HG03139 (cell line): ENCODE results near the gene ARHGAP8.
"Not testable (repeated sequence)": the region's sequence is repeated elsewhere in the genome, so short reads cannot be mapped to it uniquely, and the experiment has no call there.

ENCODE experiments used
- ATAC-seq: cut with Tn5 transposase; IDR thresholded peaks from one replicate; pipeline ENCODE4 v1.9.1; 2021; ENCODE audit not compliant: unreplicated experiment

Gene ARHGAP8

DNA sequence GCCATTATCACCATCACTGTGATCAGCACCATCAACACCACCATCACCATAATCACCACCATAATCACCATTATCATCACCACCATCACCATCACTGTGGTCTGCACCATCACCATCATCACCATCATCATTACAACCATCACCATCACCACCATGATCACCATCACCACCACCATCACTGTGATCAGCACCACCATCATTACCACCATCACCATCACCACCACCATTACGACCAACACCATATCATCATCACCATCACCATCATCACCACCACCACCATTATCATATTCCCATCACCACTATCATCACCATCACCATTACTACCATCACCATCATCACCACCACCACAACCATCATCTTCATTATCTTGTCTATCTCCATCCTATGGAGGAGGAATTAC is 132.2 kb downstream of the ARHGAP8 start:
- ATAC-seq = no peak

DNA sequence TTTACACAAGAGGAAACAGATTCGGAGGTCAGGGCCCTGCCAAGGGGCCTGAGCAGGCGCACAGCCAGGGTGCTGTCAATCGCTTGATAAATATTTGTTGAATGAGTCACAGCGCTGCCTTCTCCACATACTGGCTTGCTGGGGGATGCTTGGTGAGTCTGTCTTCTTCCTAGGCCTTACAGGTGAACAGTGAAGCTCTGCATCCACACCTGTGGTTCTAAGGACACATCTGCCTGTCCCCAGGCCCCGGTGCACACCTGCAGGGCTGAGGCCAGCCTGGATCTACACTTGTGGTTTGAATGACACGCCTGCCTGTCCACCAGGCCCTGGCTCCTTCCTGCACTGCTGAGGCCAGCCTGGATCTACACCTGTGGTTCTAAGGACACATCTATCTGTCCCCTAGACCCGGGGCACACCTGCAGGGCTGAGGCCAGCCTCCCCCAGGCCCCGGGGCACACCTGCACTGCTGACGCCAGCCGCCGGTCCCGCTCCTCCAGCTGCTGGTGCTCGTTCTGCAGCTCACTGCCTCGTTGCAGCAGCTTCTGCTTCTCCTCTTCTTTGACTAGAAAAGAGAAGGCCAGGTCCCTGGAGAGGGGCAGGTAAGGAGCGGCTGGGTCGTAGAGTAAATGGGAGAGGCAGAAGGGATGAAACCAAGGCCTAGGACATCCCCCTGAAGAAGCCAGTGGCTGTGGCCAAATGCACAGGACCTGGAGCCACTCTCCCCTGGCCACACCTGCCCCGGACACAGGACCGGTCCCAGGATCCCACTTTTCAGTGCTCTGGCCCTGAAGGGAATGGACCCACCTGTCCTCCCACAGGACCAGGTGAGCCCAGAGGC is 132.8 kb downstream of the ARHGAP8 start:
- ATAC-seq = no peak

DNA sequence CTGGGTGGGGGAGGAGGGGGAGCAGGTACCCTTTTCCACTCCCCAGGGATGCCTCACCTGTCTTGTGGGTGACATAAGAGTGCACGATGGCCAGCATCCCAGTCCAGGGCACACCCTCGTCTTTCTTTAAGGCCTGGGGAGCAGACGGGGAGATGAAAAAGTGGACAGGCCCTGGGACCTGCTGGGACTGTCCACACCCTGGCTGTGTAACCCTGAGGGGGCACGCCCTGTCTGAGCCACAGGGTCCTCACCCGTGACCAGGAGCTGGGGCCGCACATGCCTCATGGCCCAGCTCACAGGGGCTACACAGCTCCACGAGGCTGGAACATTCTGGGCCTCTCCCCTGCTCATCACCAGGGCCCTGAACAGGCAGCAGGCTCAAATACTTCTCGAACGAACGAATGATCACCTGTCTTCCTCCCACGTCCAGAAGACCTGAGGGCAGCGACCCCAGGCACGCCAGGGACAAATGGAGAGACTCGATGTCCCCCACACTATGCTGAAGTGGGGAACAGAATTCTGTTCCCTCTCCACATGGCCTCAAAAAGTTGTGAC is 133.5 kb downstream of the ARHGAP8 start:
- no peak for ATAC-seq

DNA sequence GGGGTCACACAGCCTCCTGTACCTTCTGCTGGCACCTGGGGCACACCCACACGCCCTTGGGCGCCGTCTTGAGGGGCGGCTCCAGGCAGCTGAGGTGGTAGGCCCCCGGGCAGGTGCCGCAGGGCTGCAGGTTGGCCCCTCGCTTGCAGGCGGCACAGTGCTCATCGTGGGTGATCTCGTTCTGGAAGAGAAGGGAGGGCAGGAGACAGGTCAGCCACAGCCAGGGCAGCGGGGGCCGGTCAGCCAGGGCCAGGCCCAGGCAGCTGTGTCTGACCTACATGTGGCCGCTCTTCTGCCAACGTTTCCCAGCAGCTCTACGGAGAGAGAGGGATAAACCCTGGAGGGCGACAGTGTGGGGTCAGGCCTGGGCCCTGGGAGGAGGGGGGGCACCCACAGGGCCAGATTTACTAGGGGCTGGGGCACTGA is 135.6 kb downstream of the ARHGAP8 start:
- no peak for ATAC-seq

DNA sequence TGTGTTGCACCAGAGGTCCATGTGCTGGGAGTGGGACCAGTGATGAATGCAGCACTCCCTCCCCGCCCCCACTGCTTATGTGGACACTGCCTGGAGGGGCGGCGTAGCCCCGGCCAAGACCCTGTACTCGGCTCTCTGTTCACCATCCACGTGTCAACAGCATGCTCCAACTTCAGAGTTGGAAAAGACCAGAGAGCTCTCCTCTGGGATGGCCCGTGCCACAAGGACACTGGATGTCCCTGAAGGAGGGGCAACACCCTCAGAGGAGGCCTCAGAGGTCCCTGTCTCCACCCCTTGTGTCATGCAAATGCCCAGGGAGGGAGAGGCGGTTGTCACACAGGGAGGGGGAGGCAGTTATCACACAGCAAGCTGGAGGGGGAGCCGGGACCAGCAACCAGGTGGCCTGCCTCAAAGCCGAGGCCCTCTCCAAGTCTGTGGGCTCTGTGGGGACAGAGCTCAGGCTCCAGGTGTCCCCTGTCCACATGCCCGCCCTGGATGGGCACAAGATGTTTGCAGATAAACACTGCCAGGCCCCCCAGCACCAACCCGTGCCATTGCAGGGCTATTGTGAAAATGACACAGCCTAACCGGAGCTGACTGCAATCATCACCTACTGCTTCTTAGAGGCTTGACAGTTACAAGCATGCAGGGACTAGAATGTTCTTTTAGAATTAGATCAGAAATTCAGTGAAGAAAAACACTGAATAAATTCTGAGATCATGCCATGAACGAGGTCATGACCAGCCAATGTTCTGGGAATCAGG is 136.3 kb downstream of the ARHGAP8 start:
- ATAC-seq = no peak

DNA sequence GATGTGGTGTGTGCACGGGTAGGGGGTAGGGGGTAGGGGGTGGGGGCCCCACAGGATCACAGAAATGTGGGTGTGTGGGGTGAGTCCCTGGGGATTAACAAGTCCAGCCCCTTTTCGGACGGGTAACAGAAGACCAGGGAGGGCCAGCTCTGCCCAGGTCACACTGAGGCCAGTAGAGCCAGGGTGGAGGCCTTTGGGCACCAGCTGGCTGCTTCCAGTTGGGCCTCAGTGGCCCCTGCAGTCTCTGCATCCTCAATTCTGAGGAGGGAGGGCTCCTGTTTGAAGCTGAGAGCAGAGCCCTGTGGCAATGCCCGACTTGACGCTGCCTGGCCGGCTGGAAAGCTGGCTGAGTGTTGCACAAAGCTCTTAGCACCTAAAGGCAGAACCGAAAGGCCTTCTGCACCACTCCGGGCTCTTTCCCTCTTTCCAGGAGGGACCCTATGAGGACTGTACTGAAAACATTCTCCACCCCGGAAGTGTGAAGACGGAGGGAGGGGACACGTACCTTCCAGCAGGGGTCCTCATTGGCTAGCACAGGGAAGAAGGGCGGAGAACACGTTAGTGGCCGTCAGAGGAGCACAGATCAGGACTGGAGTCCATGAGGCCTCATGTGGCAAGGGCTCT is 137.0 kb downstream of the ARHGAP8 start:
- no peak for ATAC-seq

DNA sequence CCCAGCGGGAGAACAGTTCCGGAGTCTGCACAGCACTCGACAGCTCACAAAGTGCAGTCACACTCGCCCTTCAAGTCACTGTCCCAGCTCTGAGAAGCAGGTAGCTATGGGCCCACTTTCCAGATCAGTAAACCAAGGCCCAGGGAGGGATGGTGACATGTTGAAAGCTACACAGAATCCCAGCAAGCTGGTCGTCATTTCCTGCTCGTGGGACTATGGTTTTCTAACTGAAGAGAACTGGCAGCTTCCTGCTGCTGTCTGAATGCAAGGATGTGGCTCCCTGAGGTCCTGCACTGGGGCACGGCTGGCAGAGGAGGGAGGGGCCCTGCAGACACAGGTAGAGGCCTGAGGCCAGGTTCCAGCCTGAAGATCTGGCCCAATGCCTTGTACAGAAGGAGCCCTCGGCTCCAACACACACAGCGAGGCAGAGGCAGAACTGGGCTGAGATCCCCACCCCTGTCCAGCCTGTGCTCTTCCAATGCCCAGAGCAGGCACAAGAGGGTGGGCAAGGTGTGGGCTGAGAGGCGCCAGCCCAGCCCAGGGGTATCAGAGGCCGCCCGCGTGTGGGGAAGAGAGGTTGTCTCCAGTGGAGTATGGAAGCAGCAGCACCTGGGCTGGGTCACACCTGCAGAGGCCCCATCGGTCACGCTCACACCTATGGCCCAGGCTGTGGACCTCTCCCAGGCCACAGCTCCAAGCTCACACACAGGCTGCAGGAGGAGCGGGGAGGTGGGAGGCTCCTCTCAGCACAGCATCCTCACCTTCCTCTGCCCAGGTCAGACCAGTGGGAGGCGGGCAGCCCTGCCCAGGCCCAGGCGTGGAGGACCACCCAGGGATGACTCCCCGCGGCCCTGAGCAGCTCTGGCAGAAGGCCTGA is 138.3 kb downstream of the ARHGAP8 start:
- ATAC-seq = no peak

DNA sequence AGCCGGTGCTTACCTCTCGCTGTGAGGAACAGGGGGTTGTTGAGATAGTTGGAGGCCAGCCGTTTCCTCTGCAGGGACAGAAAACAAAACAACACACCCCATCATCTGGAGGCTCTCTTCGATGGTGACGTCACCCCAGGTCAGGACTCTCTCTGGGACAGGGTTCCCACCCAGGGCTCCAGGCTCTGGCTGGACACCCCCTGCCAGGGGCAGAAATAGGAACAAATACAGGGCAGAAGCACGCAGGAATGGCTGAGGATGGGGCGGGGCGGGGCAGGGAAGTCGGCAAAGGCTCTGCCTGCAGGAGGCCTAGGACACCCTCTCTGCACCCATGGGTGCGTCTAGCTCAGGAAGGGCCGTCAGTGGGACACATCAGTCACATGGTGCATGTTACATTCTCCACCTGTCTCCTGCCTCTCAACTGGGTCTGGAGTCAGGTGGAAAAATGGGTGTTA is 138.9 kb downstream of the ARHGAP8 start:
- ATAC-seq = no peak

DNA sequence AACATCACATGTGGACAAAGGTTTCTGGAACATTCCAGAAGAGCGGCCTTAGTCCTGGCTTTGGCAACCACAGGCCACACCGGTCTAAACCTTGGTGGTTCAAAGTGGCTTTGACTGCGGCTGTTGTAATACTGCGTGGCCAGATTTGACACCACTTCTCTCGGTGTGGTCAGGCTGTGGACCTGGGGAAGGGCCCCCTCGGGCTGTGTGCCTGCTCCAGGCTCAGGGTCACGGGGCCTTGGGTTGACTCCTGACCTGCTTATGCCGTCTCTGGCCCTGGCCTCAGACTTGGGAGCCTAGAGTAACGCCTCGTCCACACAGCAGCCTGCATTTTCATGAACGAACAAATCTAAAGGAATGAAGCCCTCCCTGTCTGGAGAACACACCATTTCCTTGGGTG is 139.4 kb downstream of the ARHGAP8 start:
- ATAC-seq = no peak

DNA sequence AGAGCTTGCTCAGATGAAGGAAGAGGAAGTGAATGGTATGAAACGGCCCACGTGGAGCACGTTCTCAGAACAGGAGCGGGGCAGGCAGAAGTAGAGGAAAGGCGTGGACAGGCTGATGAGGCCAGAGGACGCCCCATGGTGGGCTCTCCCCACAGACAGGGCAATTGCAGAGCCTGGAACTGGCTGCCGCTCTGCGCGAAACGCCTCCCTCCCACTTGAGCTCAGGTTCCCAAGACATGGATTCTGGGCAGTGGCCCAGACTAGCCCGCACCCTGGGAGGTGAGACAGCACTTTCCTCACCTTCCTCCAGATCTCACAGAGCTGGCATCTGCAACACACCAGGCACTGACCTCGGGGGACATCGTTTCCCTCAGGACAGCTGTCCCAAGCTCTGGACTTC is 139.9 kb downstream of the ARHGAP8 start:
- no peak for ATAC-seq

DNA sequence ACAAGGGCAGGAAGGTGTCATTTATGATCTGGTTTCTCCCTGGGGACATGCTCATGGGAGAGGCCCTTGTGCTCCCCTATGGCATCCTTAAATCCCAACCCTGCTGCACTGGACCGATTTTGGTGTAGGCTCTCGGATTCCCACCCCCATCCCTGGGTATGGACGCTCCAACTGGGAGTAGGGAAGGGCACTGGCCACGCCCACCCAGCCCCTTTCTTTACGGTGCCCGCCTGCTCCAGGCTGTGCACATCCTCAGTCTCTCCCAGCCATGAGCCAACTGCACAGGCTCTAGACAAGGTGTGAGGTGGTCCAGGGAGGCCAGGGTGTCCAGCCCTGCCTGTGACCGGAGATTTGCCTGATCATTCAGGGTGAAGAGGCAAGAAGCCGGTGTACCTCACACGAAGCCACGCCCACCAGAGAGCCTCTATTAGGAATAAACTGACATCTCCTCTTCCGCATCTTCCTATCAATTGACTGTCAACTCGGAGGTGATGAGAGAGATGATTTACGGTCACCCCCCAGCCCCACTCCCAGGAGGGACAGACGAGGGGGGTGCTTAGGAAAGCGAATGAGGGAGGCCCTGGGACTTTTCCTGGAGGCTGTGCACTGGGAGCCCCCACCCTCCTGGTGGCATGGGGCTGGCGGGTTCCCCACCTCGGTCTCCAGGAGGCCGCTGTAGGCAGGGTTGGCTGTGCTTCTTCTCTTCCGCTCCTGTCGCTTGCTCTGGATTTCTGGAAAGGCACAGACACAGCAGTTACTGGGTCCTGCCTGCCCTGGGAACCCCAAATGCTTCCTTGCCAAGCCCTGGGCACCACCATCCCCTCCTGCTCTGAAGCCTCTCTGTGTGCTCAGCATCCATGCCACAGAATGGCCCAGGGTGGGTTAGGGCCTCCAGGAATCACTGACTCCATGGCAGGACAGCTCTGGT is 140.7 kb downstream of the ARHGAP8 start:
- no peak for ATAC-seq

DNA sequence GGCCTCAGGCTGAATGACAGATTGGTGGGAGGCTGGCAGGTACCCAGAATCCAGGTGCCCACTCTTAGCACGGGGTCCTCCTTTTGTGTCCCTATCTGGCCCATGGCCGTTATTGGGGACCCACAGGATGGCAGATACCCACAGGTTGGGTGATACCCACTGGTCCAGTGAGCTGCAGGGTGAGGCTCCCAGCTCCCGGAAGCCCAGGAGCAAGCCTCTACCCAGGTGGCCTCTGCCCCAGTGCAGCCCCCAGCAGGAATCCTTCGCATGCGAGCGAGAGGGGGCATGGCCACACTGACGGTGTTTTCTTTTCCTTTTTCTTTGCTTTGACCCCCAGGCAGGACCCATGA is 141.3 kb downstream of the ARHGAP8 start:
- ATAC-seq = no peak

DNA sequence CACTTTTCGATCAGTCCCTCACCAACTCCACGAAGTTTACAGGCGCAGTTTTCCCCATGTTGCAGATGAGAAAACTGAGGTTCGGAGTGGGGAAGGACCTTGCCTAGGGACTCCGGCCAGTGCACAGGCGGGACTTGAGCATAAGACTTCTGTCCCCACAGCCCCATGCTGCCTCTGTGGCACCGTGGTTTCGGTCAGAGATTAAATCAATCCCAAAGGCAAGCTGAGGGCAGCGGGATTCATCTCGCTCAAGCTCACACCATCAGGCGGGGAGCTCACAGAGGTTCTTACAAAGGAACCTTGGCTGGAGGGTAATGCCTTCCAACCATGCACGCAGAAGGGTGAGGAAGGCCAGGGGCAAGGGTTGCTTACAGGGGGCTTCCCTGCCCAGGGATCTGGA is 141.9 kb downstream of the ARHGAP8 start:
- ATAC-seq = no peak

DNA sequence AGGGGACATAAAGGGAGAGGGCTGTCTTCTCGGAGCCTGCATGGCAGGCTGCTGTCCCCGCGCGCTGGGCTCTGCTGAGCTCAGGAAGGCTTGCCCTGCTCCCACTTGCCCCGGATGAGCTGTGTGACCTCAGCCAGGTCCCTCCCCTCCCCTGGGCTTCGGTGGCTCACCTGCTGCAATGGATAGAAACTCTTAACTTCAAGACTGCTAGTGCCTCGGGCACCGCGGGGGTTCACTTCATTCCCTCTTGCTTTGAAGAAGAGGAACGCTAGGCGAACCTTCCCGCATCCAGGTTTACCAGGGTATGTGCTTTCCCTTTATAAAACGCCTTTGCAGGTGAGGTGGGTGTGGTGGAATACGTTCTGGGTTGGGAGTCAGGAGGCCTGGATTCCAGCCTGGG is 142.4 kb downstream of the ARHGAP8 start:
- ATAC-seq = no peak

DNA sequence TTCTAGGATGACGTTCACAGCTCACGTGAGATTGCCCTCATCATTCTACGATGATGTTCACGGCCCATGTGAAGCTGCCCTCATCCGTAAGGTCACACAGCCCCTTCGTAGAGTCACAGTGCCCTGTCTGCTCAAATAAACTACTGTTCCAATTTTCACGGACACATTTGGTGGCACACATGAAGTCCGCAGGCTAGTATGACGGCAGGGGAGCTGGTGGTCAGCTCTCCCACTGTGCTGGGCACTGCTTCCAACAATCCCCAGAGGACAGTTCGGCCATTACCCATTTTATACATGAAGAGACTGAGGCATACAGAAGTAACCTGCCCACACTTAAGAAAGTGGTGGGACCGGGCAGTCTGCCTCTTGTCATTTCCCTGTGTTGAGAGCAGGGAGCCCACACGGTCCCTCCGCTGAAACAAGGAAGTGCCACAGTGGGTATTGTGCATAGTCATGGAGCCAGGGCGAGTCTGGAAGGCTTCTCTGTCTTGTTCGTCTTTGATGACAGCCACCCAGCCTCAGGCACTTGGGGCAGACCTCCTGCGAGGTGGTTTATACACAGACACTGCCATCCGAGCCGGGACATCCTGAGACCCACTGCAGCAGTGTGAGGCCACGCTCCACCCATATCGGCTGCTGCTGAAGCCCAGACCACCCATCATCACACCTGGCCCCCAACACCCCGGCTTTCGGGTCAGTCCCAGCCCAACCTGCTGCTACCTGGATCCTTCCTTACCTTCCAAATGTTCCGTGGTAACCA is 143.1 kb downstream of the ARHGAP8 start:
- no peak for ATAC-seq

DNA sequence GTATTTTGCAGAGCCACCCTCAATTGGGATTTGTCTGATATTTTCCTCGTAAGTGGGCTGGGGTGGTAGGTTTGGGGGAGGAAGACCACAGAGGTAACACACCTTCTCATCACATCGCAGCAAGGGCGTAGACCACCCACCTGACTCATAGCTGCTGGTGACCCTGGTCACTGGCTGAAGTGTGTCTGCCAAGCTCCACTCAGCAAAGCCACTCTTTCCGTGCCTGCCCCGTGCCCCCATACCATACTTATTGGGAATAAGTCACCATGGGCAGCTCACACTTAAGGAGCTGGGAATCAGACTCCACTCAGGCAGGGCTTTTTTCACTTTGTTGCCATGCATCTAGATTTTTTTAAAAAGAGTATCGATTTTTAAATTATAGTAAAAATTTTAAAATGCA is 145.9 kb downstream of the ARHGAP8 start:
- no peak for ATAC-seq

DNA sequence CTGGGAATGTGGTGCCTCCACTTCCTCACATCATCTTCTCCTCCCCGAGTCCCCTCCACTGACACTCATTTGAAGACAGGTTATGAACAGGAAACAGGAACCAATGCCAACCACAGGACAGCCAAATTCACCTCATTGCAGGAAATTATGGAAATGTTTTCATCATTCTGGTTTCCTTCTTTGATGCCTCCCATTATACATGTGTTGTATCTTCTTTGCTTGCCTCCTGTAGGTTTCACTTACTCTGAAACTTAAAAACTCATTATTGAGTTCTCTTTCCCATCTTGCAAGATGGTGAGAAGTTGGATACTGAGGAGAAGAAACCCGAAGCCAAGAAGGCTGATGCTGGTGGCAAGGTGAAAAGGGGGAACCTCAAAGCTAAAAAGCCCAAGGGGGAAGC is 148.9 kb downstream of the ARHGAP8 start:
- ATAC-seq = no peak

DNA sequence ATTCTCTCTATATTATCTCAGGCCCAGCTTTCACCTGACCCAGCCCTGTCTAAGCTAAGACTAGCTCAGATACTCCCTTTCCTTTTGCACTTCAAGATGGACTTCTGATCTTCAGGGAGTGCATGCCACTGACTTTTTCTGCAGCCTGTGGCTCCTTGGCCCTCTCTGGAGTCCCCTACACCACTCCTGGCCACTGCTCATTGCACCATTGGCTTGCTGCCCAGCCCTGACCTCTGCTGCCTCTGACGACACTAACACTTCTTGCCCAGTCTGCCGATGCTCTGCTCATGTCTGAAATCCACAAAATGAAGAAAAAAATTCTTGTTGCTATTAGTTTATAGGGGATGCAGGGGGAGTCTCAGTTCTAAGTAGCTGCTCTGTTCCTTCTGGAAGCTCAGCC is 150.8 kb downstream of the ARHGAP8 start:
- ATAC-seq = not testable (repeated sequence)
